Myocyte (in vitro differentiated cells): ENCODE measurements around the gene AK2. TPM values are rescaled to one million over a fixed set of nuclear protein-coding genes. Genes with fewer than 3 reads are reported as not detected.

ENCODE experiments used
- total RNA-seq: library from RNA; depleted of rRNA; stranded (reverse); fragments of >200 nt; gene quantifications from 2 replicates; pipeline ENCODE4 v1.2.3, GENCODE V29; 2014

Gene AK2
- total RNA-seq, 1 donor from 2014 or later = 166 TPM

Other genes with a start within 250 kb of the AK2 start
- gene YARS1, start 219.5 kb downstream of the AK2 start, total RNA-seq = 76.2 and 79.9 TPM in 2 replicates
- 18.4 and 27.9 TPM in 2 replicates for gene S100PBP, start 219.2 kb downstream of the AK2 start, total RNA-seq
- gene FNDC5, start 166.0 kb downstream of the AK2 start, total RNA-seq = 392 and 577 TPM in 2 replicates
- 0.88 TPM in 1 of 2 replicates, not detected in the other for gene HPCA, start 150.4 kb downstream of the AK2 start, total RNA-seq
- gene TMEM54, start 135.5 kb downstream of the AK2 start, total RNA-seq = 28.3 and 44.2 TPM in 2 replicates
- gene RNF19B, start 72.1 kb downstream of the AK2 start, total RNA-seq = 14.9 and 23.4 TPM in 2 replicates
- gene AZIN2, start 44.3 kb upstream of the AK2 start, total RNA-seq = 5.3 and 10.7 TPM in 2 replicates
- gene TRIM62, start 145.2 kb upstream of the AK2 start, total RNA-seq = 16.8 and 20.8 TPM in 2 replicates
- 20.4 and 28.0 TPM in 2 replicates for gene ZNF362, start 219.6 kb upstream of the AK2 start, total RNA-seq